Kidney epithelial cell (primary cell): Measurements from ENCODE around the gene PAQR4. TPM values are rescaled to one million over a fixed set of nuclear protein-coding genes. Genes with fewer than 3 reads are reported as not detected.

Experiments
- DNase-seq: peaks from one replicate; pipeline ENCODE4 v3.0.0-alpha.2; 2010; ENCODE audit warnings: low read depth
- H3K27me3 ChIP-seq: 2 replicates; pipeline ENCODE4 v1.6.0; 2011; ENCODE audit warnings: low read length; ENCODE audit not compliant: control insufficient read depth, insufficient read depth
- H3K36me3 ChIP-seq: 2 replicates; pipeline ENCODE4 v1.5.1; 2011; ENCODE audit warnings: low read length; ENCODE audit not compliant: control insufficient read depth, insufficient read depth
- H3K4me3 ChIP-seq: 2 replicates; pipeline ENCODE4 v1.5.1; 2011; ENCODE audit warnings: low read depth, mild to moderate bottlenecking, control low read depth, low read length
- total RNA-seq: library from RNA; depleted of rRNA; stranded (reverse); fragments of >200 nt; gene quantifications from 2 replicates; pipeline ENCODE4 v1.2.3, GENCODE V29; 2015
- TF ChIP-seq, protein P1 (sequence below): IDR thresholded peaks from 2 replicates; pipeline ENCODE4 v1.5.1; 2011; ENCODE audit warnings: mild to moderate bottlenecking, moderate library complexity, low read length, control low read depth, inconsistent platforms; ENCODE audit not compliant: insufficient read depth, poor library complexity, severe bottlenecking

PAQR4 gene
- 14.2 and 15.2 TPM in 2 replicates for total RNA-seq

DNA sequence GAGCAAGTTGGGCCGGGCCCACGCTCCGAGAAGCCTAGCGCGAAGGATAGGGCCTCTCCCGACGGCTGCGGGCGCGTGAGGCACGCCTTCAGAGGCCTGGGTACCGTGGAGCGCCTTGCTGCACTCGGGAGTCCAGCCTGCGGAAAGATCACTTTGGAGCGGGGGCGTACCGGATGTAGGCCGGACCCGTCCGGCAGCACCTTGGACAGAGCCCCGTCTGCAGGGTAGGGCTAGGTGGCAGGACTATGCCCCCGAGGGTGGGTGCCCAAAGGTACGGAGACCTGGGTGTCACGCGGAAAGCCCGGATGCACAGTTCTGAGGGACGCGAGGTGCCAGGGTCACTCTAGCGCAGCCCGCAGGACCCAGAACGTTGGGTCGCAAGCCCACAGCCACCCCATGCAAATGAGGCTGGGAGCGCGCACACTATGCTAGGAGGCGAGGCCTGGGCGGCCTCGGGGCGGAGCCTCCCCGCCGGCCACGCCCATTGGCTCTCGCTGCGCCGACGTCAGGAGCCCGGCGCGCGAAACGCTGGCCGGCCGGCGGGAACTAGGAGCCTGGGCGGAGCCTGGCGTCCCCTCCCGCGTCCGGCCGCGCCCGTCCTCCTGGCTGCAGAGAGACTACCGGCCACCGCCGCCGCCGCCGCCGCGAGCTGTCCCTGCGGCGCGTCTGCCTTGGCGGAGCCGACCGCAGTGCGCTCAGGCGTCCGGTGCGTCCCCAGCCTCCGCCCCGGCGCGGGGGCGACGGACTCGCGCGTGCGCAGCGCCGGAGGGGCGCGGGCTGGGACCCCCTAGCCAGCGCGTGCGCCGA is at the start of gene PAQR4:
Gene PAQR4 (plus strand): TSS at position 611 of the 807 bp plus-strand sequence. CDS start 327 bp downstream, outside the sequence.
- TF ChIP-seq, protein P1, sequence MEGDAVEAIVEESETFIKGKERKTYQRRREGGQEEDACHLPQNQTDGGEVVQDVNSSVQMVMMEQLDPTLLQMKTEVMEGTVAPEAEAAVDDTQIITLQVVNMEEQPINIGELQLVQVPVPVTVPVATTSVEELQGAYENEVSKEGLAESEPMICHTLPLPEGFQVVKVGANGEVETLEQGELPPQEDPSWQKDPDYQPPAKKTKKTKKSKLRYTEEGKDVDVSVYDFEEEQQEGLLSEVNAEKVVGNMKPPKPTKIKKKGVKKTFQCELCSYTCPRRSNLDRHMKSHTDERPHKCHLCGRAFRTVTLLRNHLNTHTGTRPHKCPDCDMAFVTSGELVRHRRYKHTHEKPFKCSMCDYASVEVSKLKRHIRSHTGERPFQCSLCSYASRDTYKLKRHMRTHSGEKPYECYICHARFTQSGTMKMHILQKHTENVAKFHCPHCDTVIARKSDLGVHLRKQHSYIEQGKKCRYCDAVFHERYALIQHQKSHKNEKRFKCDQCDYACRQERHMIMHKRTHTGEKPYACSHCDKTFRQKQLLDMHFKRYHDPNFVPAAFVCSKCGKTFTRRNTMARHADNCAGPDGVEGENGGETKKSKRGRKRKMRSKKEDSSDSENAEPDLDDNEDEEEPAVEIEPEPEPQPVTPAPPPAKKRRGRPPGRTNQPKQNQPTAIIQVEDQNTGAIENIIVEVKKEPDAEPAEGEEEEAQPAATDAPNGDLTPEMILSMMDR, result no peak

DNA sequence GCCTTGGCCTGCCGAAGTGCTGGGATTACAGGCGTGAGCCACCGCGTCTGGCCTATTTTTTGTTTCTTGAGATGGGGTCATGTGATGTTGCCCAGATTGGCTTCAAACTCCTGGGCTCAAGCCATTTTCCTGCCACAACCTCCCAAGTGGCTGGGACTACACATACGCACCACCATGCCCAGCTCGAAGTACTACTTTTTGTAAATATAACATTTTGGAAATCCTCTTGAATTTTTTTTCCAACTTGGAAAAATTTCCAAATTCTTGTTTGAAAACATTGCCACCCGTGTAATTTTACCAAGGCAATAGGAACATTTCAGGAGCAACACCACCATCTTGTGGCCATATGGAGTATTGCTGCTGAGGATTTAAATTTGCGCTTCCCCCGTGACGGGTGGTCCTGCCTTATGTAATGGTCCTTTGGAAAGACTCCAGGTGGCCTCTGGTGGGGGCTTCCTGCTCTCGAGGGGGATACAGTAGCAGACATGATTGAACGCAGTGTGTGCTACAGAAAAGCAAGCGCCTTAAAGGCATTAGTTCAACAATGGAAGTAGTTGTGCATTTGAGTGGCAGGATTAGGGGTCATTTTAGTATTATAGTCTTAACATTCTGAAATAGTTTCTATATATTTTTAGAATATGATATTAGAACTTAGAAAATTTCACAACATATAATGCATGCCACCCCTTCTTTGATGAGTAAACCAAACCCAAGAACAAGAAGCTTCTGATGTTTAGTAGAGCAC is 49.5 kb upstream of the PAQR4 start:
- H3K36me3 ChIP-seq, result no peaks in the 10 kb centered on the region
- TF ChIP-seq, protein P1, result peak; percentile 84
- no peak for DNase-seq
- no peak overlapping the region for H3K4me3 ChIP-seq
- H3K27me3 ChIP-seq, result no peaks in the 10 kb centered on the region

More for the DNA sequence above, at the start of gene PAQR4:
- peaks cover 37% of the 10 kb centered on the region for H3K27me3 ChIP-seq
- DNase-seq, result peak; percentile 53
- H3K36me3 ChIP-seq, result no peaks in the 10 kb centered on the region
- H3K4me3 ChIP-seq, result peak within 1 kb of the TSS; percentile 59

DNA sequence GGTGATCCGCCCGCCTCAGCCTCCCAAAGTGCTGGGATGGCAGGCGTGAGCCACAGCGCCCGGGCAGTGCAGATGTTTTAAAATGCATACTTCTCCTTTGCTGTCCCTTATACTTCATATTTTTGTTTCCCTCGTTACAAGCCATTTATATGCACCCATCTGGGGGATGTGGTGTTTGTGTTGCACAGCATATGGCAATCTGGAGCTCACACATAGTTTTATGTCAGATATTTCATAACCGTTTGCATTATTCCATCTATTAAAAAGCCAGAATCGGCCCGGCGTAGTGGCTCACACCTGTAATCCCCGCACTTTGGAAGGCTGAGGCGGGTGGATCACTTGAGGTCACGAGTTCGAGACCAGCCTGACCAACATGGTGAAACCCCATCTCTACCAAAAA is 45.7 kb upstream of the PAQR4 start:
- TF ChIP-seq, protein P1, result no peak
- H3K4me3 ChIP-seq, result no peak overlapping the region
- no peaks in the 10 kb centered on the region for H3K36me3 ChIP-seq
- DNase-seq, result no peak
- H3K27me3 ChIP-seq, result no peaks in the 10 kb centered on the region

DNA sequence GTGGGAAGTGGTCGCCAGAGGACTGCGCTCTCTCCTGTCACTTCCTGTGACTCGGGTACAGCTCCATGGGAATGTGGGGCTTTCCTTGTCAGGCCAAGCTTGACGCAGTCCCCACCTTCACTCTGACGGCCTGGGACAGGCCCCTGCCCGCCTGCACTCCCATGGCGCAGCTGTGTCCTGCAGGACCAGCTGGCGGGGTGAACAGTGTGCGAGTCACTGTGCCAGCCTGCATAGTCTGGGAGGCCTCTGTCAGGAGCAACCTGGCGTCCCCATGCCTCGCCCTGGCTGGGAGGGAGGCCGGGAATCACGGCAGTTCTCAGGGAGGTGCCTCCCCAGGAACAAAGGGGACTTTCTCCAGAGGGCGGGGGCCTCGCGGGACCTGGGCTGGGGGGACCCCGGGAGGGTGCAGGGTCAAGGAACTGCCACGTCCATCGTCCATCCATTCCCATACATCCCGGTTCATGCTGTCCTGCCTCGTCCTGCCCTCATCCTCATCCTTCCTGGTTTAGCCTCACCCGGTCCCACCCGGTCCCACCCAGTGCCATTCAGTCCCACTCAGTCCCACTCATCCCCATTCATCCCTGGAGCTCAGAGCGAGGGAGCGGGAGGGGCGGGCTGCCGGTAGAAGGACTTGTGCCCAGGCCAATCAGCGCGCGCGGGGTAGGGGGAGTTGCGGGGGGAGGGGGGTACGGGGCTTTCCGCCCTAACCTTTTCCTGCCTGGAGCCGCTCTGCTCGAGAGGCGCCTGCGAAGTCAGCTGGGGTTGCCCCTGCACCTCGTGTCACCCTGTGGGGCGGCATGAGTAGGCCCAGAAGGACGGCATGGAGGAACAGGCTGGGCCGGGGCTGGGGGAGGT is 44.0 kb upstream of the PAQR4 start:
- H3K36me3 ChIP-seq, result no peaks in the 10 kb centered on the region
- no peak overlapping the region for H3K4me3 ChIP-seq
- TF ChIP-seq, protein P1, result no peak
- no peaks in the 10 kb centered on the region for H3K27me3 ChIP-seq
- DNase-seq, result no peak

DNA sequence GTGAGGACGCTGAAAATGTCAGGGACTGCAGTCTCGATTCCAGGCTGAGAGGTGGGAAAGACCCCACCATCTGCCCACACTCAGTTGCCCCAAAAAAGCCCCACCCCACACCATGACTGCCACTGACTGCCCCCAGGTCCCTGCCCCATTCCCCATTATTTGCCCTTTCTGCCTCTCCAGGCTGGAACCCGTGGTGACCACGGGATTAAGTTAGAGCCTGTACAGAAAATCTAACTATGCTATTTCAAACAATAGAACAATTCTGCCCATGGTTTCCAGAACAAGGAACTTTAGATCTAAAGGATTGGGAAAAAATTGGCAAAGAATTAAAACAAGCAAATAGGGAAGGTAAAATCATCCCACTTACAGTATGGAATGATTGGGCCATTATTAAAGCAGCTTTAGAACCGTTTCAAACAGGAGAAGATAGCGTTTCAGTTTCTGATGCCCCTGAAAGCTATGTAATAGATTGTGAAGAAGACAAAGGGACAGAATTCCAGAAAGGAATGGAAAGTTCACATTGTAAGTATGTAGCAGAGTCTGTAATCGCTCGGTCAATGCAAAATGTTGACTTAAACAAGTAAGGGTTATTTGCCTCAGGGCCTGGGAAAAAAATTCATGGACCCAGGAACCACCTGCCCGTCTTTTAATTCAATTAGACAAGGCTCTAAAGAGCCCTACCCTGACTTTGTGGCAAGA is 43.0 kb upstream of the PAQR4 start:
- TF ChIP-seq, protein P1, result no peak
- no peaks in the 10 kb centered on the region for H3K27me3 ChIP-seq

More for the DNA sequence above, 43.0 kb upstream of the PAQR4 start:
- H3K4me3 ChIP-seq, result no peak overlapping the region
- H3K36me3 ChIP-seq, result no peaks in the 10 kb centered on the region
- DNase-seq, result no peak
